Thyroid gland (tissue), 4 donors: Measurements from ENCODE around the gene BET1. TPM values are rescaled to one million over a fixed set of nuclear protein-coding genes. Genes with fewer than 3 reads are reported as not detected.

Source experiments
- DNase-seq, 2 donors: peaks; one replicate each; pipeline ENCODE4 v3.0.0-alpha.2; 2019
- H3K27ac ChIP-seq, 3 donors: fragments of 200-600 bp; sonication (generic); 1 replicate in 2 of 3; 2 replicates in 1 of 3; pipeline ENCODE4 v1.5.1; 2016 to 2019; ENCODE audit warnings: mild to moderate bottlenecking in 1 of 3, moderate library complexity in 1 of 3
- H3K27me3 ChIP-seq: fragments of 200-600 bp; sonication (generic); one replicate; pipeline ENCODE4 v1.5.1; 2019
- H3K36me3 ChIP-seq, 2 donors: fragments of 200-600 bp; sonication (generic); one replicate each; pipeline ENCODE4 v1.5.1; 2016 to 2019
- H3K4me1 ChIP-seq, 2 donors: fragments of 200-600 bp; sonication (generic); one replicate each; pipeline ENCODE4 v1.5.1; 2017 to 2019
- H3K4me3 ChIP-seq, 3 donors: fragments of 200-600 bp; sonication (generic); replicated peaks in 1 of 3; 1 replicate in 2 of 3; 2 replicates in 1 of 3; pipeline ENCODE4 v1.5.1; 2016; ENCODE audit warnings: mild to moderate bottlenecking in 1 of 3
- H3K9me3 ChIP-seq: fragments of 200-600 bp; sonication (generic); one replicate; pipeline ENCODE4 v1.5.1; 2017
- POLR2A ChIP-seq, 2 donors: fragments of 450-650 bp; IDR thresholded peaks; one replicate each; pipeline ENCODE4 v1.6.1; 2017; ENCODE audit warnings: antibody characterized with exemption in 2 of 2, mild to moderate bottlenecking in 2 of 2, moderate library complexity in 1 of 2
- WGBS, 2 donors: methylation state at CpG; one replicate each; pipeline ENCODE4 v1.1.5; 2017; 5-methylcytosine and 5-hydroxymethylcytosine counted together
- intact Hi-C: fragments of 100-400 bp; cut with DNase I; formaldehyde crosslinking; loops from one replicate; pipeline ENCODE4 v1.15.1; 2023
- total RNA-seq, 4 donors: library from RNA; depleted of rRNA; stranded (reverse); fragments of >200 nt; gene quantifications; one replicate each; pipeline ENCODE4 v1.2.3, GENCODE V29; 2016
- TF ChIP-seq, protein P1 (sequence below), 6 experiments: fragments of 200-600 bp in 3 of 6; fragments of 450-650 bp in 3 of 6; sonication (generic) in 3 of 6; IDR thresholded peaks; one replicate each; pipeline ENCODE4 v1.5.1; 2016 to 2019; ENCODE audit warnings: antibody characterized with exemption in 6 of 6, mild to moderate bottlenecking in 2 of 6, inconsistent platforms in 1 of 6, moderate library complexity in 1 of 6

Gene BET1
- total RNA-seq, 4 donors from 2014 or later = 21.6 to 45.5 (median 32.1) TPM

DNA sequence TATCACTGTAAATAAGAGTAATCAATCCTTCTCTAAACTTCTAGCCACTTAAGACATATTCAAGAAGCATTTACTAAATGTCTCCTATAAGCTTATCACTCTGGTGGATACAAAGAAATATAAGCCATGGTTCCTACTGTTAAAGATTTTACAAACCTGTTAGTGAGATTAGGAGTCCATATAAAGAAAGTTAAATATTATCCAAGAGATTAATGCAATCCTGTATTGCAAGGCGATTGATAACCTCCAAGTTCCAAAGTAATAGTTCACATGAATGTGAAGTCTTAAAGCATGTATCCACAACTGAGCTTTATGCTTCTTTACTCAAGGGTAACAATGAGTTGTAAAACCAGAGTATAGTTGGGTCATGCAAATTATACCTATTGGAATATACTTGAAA is 12.6 kb upstream of the BET1 start:
- Histone ChIP-seq H3K9me3 (no peaks in the 10 kb centered on the region), H3K36me3 (no peaks in the 10 kb centered on the region), H3K4me1 (no peaks in the 10 kb centered on the region), H3K27me3 (no peaks in the 10 kb centered on the region), H3K27ac (no peak overlapping the region), H3K4me3 (no peak overlapping the region)
- TF ChIP-seq POLR2A (IDR thresholded peaks at IDR 0.05) = no peak
- TF ChIP-seq, protein P1, sequence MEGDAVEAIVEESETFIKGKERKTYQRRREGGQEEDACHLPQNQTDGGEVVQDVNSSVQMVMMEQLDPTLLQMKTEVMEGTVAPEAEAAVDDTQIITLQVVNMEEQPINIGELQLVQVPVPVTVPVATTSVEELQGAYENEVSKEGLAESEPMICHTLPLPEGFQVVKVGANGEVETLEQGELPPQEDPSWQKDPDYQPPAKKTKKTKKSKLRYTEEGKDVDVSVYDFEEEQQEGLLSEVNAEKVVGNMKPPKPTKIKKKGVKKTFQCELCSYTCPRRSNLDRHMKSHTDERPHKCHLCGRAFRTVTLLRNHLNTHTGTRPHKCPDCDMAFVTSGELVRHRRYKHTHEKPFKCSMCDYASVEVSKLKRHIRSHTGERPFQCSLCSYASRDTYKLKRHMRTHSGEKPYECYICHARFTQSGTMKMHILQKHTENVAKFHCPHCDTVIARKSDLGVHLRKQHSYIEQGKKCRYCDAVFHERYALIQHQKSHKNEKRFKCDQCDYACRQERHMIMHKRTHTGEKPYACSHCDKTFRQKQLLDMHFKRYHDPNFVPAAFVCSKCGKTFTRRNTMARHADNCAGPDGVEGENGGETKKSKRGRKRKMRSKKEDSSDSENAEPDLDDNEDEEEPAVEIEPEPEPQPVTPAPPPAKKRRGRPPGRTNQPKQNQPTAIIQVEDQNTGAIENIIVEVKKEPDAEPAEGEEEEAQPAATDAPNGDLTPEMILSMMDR (IDR thresholded peaks at IDR 0.05) = no peak
- intact Hi-C loops = no loop called here
- 84 to 89% methylated on average over 1 of the region's 1 CpG for WGBS, 2 donors
- no peak for DNase-seq

DNA sequence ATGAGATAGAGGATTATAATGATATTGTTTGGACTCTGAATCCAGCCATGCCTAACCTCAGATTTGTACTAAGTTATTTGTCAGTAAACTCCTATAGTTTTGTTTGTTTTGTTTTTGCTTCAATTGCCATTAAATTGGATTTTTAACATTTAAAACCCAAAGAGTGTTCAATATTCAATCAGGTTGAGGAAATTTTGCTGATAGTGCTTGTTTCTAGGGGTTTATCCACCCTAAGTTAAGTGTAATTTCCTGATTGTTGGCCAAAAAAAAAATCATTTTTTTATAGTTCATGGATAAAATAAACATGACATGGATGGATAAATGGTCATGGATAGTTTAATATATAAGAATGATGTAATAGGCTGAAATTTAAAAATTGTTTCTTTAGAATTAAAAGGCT is 11.4 kb upstream of the BET1 start:
- Histone ChIP-seq H3K4me1 (no peaks in the 10 kb centered on the region), H3K9me3 (no peaks in the 10 kb centered on the region), H3K4me3 (no peak overlapping the region), H3K36me3 (no peaks in the 10 kb centered on the region), H3K27me3 (no peaks in the 10 kb centered on the region), H3K27ac (no peak overlapping the region)
- TF ChIP-seq, protein P1 (IDR thresholded peaks at IDR 0.05) = no peak
- no peak for TF ChIP-seq POLR2A (IDR thresholded peaks at IDR 0.05)
- DNase-seq = no peak
- intact Hi-C loops = no loop called here

DNA sequence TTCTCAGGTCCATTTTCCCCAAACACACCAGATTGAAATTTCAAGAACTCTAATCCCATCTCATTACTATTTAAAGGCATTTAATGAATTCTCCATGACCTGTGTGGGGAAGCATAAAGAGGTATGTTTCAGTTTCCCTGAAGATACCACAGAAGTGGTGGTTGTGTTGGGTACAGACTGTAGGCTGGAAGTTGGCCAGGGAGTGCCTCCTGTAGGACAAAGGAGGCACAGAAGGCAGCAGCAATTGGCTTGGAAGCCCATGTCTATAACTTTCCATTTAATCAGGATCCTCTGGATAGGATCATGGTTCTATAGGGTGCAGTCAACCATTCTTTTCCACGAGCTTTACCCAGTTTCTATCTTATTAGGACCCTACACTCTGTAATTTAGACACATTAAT is 8.6 kb upstream of the BET1 start:
- TF ChIP-seq POLR2A (IDR thresholded peaks at IDR 0.05) = no peak
- TF ChIP-seq, protein P1 (IDR thresholded peaks at IDR 0.05) = no peak
- WGBS, 2 donors = 69 to 77% methylated on average over 1 of the region's 1 CpG

DNA sequence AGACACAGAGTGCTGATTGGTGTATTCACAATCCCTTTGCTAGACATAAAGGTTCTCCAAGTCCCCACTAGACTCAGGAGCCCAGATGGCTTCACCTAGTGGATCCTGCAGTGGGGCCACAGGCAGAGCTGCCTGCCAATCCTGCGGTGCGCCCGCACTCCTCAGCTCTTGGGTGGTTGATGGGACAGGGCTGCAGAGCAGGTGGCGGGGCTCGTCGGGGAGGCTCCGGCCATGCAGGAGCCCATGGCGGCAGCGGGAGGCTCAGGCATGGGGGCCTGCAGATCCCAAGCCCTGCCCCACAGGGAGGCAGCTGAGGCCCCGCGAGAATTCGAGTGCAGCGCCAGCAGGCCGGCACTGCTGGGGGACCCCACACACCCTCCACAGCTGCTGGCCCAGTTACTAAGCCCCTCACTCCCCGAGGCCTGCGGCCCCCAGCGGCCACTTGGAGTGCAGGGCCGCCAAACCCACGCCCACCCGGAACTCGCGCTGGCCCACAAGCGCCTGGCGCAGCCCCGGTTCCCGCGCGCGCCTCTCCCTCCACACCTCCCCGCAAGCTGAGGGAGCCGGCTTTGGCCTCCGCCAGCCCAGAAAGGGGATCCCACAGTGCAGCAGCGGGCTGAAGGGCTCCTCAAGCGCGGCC is 7.7 kb upstream of the BET1 start:
- WGBS, 2 donors = 94% methylated on average over 20 to 26 of the region's 35 CpGs
- Histone ChIP-seq H3K9me3 (no peaks in the 10 kb centered on the region), H3K4me1 (no peaks in the 10 kb centered on the region), H3K27me3 (no peaks in the 10 kb centered on the region), H3K36me3 (no peaks in the 10 kb centered on the region), H3K4me3 (no peak overlapping the region), H3K27ac (no peak overlapping the region)
- DNase-seq = no peak
- intact Hi-C loops = no loop called here
- no peak for TF ChIP-seq POLR2A (IDR thresholded peaks at IDR 0.05)
- TF ChIP-seq, protein P1 (IDR thresholded peaks at IDR 0.05) = no peak

More for the DNA sequence above, 8.6 kb upstream of the BET1 start:
- no peaks in the 10 kb centered on the region for H3K4me1 ChIP-seq
- no peak overlapping the region for H3K4me3 ChIP-seq
- no peak for DNase-seq
- no peaks in the 10 kb centered on the region for H3K36me3 ChIP-seq
- no peak overlapping the region for H3K27ac ChIP-seq
- no peaks in the 10 kb centered on the region for H3K9me3 ChIP-seq
- no peaks in the 10 kb centered on the region for H3K27me3 ChIP-seq
- intact Hi-C loops = no loop called here

DNA sequence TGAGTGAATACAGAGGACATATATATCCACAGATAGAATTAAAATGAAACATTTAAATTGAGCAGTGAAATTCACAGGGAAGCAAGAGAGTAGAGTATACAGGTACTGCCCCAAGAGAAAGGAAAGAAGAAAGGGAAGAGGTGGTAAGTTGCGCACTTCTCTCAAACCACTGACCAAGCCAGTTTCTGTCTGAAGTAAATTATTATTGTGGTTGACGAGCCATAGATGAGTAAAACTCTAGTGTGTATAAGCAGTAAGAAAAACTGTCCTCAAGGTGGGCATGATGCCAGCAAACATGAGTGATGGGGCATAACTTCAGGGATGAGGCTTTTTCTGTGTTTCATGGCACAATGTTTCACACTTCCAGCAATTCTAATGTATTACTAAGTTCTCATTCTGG is 4.4 kb upstream of the BET1 start:
- WGBS, 2 donors = 66 to 78% methylated on average over 2 of the region's 2 CpGs

More for the DNA sequence above, 4.4 kb upstream of the BET1 start:
- intact Hi-C loops = no loop called here
- TF ChIP-seq, protein P1 (IDR thresholded peaks at IDR 0.05) = no peak
- TF ChIP-seq POLR2A (IDR thresholded peaks at IDR 0.05) = no peak
- no peaks in the 10 kb centered on the region for H3K27me3 ChIP-seq
- no peaks in the 10 kb centered on the region for H3K4me1 ChIP-seq
- no peaks in the 10 kb centered on the region for H3K36me3 ChIP-seq
- DNase-seq = no peak
- H3K27ac ChIP-seq = no peak overlapping the region
- H3K4me3 ChIP-seq = no peak overlapping the region
- H3K9me3 ChIP-seq = no peaks in the 10 kb centered on the region
